Mammary epithelial cell (primary cell): ENCODE data around the gene ATP2A3.

Experiments
- EZH2 ChIP-seq: IDR thresholded peaks from 2 replicates; pipeline ENCODE4 v1.6.1; 2012; ENCODE audit warnings: low read length, inconsistent platforms, borderline replicate concordance
- TF ChIP-seq, protein P1 (sequence below), 2 donors: IDR thresholded peaks in 1 of 2; conservative IDR thresholded peaks in 1 of 2; 2 replicates each; pipeline ENCODE4 v1.5.1; 2011 to 2012; ENCODE audit warnings: inconsistent platforms in 2 of 2, low read length in 2 of 2, mild to moderate bottlenecking in 2 of 2, control low read depth in 1 of 2, low read depth in 1 of 2; ENCODE audit not compliant: insufficient read depth in 1 of 2; ENCODE audit errors: extremely low read depth in 1 of 2

- no peak for TF ChIP-seq EZH2
- TF ChIP-seq, protein P1, sequence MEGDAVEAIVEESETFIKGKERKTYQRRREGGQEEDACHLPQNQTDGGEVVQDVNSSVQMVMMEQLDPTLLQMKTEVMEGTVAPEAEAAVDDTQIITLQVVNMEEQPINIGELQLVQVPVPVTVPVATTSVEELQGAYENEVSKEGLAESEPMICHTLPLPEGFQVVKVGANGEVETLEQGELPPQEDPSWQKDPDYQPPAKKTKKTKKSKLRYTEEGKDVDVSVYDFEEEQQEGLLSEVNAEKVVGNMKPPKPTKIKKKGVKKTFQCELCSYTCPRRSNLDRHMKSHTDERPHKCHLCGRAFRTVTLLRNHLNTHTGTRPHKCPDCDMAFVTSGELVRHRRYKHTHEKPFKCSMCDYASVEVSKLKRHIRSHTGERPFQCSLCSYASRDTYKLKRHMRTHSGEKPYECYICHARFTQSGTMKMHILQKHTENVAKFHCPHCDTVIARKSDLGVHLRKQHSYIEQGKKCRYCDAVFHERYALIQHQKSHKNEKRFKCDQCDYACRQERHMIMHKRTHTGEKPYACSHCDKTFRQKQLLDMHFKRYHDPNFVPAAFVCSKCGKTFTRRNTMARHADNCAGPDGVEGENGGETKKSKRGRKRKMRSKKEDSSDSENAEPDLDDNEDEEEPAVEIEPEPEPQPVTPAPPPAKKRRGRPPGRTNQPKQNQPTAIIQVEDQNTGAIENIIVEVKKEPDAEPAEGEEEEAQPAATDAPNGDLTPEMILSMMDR (conservative IDR thresholded peaks at IDR 0.05 in 1 of 2, IDR thresholded peaks at IDR 0.05 in 1 of 2; ENCODE audit: extremely low read depth in 1 of 2, insufficient read depth in 1 of 2, low read depth in 1 of 2, low read length in 2 of 2) = no peak
These were observed 35.8 kb downstream of the ATP2A3 start for GRCh38 chr17:3928406-3928805.
